Liver (tissue), 2 donors: ENCODE measurements around the gene ZNF254.

Source experiments
- CTCF ChIP-seq: fragments of 150-350 bp; IDR thresholded peaks from 2 replicates; pipeline ENCODE4 v1.5.1; 2017; ENCODE audit warnings: improper control_type of control experiment, low read depth, low read length; ENCODE audit not compliant: missing input control
- TF ChIP-seq, protein P1 (sequence below): IDR thresholded peaks from 2 replicates; pipeline ENCODE4 v1.6.1; 2016; ENCODE audit warnings: antibody characterized with exemption, mild to moderate bottlenecking
- donor health status: healthy.

DNA sequence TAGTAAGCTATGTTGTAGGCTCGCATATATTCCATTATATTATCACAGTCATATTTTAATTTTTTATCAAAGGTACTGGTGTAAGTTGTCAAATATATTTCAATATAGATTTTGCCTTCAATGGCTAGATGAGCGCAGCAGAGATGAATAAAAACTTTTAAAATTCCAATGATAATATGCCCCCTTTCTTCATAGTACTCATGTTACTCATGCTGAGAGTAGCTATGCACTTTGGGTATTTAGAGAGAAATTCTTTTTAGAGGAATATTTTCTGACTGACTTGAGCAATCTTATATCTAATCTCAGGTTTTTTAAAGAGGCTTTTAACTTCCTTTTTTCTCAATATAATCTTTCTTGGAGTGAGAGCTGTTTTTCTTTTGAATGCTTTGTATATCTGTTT is 11.4 kb downstream of the ZNF254 start:
- TF ChIP-seq, protein P1, sequence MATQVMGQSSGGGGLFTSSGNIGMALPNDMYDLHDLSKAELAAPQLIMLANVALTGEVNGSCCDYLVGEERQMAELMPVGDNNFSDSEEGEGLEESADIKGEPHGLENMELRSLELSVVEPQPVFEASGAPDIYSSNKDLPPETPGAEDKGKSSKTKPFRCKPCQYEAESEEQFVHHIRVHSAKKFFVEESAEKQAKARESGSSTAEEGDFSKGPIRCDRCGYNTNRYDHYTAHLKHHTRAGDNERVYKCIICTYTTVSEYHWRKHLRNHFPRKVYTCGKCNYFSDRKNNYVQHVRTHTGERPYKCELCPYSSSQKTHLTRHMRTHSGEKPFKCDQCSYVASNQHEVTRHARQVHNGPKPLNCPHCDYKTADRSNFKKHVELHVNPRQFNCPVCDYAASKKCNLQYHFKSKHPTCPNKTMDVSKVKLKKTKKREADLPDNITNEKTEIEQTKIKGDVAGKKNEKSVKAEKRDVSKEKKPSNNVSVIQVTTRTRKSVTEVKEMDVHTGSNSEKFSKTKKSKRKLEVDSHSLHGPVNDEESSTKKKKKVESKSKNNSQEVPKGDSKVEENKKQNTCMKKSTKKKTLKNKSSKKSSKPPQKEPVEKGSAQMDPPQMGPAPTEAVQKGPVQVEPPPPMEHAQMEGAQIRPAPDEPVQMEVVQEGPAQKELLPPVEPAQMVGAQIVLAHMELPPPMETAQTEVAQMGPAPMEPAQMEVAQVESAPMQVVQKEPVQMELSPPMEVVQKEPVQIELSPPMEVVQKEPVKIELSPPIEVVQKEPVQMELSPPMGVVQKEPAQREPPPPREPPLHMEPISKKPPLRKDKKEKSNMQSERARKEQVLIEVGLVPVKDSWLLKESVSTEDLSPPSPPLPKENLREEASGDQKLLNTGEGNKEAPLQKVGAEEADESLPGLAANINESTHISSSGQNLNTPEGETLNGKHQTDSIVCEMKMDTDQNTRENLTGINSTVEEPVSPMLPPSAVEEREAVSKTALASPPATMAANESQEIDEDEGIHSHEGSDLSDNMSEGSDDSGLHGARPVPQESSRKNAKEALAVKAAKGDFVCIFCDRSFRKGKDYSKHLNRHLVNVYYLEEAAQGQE = no peak
- TF ChIP-seq CTCF = no peak
